Stimulated activated CD8-positive, alpha-beta memory T cell treated with anti-CD3 and anti-CD28 coated beads, Interleukin-7, amount 100 ng/mL, for 1 hour (primary cell): ENCODE data around the gene LPO.

ENCODE experiments used
- DNase-seq, 2 donors: peaks; one replicate each; pipeline ENCODE4 v3.0.0-alpha.2; 2020; ENCODE audit warnings: low read depth in 2 of 2

LPO gene

GRCh38 chr17:58317421-58318064 lies 79.2 kb downstream of the LPO start:
- DNase-seq, result no peak

GRCh38 chr17:58318065-58318481 lies 79.7 kb downstream of the LPO start:
- DNase-seq, result no peak
